ENCODE measurements around the gene CC2D2A.

- TF ChIP-seq POLR2A (IDR thresholded peaks at IDR 0.05), result no peak
- no peak for TF ChIP-seq CTCF (IDR thresholded peaks at IDR 0.05)
- no peak for TF ChIP-seq POLR2AphosphoS5 (IDR thresholded peaks at IDR 0.05; ENCODE audit: insufficient read depth in 1 of 2, low read depth in 1 of 2)
Observed at GRCh38 chr4:15507679-15508078, 38.0 kb downstream of the CC2D2A start.

Data from vagina (tissue), 2 donors.